SKM-1 treated with dmso at 0.1 percent for 144 hours (cell line): ENCODE results near the gene FOXE3.

Experiments used
- DNase-seq: peaks from one replicate; lab custom pipeline; 2025; ENCODE audit not compliant: unreplicated experiment; lab: John Stamatoyannopoulos, UW

FOXE3 gene

GRCh38 chr1:47433477-47434050, 17.5 kb downstream of the FOXE3 start:
- no peak for DNase-seq

- DNase-seq: no peak
Measured at GRCh38 chr1:47434051-47434842, 18.2 kb downstream of the FOXE3 start.

- DNase-seq: no peak
Measured at GRCh38 chr1:47435506-47436303, 19.6 kb downstream of the FOXE3 start.

GRCh38 chr1:47436304-47436978, 20.4 kb downstream of the FOXE3 start:
- DNase-seq: peak; percentile 76

GRCh38 chr1:47436979-47437446, 20.9 kb downstream of the FOXE3 start:
- DNase-seq: no peak

GRCh38 chr1:47437447-47438164, 21.5 kb downstream of the FOXE3 start, which contains the start of gene FOXD2:
Gene FOXD2 (plus strand): TSS chr1:47438044. CDS start chr1:47438136, 92 bp downstream.
- DNase-seq: peak; percentile 79

GRCh38 chr1:47438165-47439016, 22.3 kb downstream of the FOXE3 start:
- DNase-seq: no peak

- DNase-seq: no peak
Measured at GRCh38 chr1:47439017-47439818, 23.1 kb downstream of the FOXE3 start.

- no peak for DNase-seq
Measured at GRCh38 chr1:47439819-47440598, 23.9 kb downstream of the FOXE3 start.

GRCh38 chr1:47440599-47441081, 24.6 kb downstream of the FOXE3 start:
- DNase-seq: no peak

- no peak for DNase-seq
Measured at GRCh38 chr1:47441450-47442106, 25.5 kb downstream of the FOXE3 start.

- DNase-seq: no peak
Measured at GRCh38 chr1:47442202-47442601, 26.1 kb downstream of the FOXE3 start.

GRCh38 chr1:47442842-47443529, 26.9 kb downstream of the FOXE3 start:
- DNase-seq: no peak

GRCh38 chr1:47443530-47444296, 27.6 kb downstream of the FOXE3 start:
- DNase-seq: no peak

- DNase-seq: no peak
Measured at GRCh38 chr1:47444297-47444561, 28.1 kb downstream of the FOXE3 start.
